Measurements from ENCODE around the gene LDB2. TPM values are rescaled to one million over a fixed set of nuclear protein-coding genes. Genes with fewer than 3 reads are reported as not detected.
A peak's percentile ranks its signal among the peaks of the same experiment; 100 is the strongest.

LDB2 gene
- total RNA-seq, 1 donor from 2014 or later = 4.9 TPM

DNA sequence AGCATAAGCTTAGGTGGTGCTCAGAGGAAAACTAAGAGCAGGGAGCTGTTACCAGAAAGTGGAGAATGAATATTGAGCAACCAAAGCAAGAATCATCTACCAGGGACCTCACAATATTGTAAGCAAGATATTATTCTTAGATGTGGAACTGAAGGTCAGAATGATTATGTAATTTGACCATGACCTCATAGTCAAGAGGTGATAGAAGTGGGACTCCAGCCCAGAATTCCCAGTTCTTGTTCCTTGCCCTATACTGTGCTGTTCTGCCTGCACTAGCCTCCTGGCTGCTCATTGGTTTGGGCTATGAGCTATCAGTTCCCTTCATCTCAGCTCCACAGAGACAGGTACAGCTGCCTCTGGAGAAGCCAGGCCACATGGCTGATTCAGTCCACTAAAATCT lies 229.4 kb downstream of the LDB2 start:
- Mint-ChIP-seq H3K4me3 (ENCODE audit: unreplicated experiment) (no peak overlapping the region), H3K27ac (ENCODE audit: unreplicated experiment) (no peak overlapping the region), H3K36me3 (ENCODE audit: low read depth, unreplicated experiment) (peaks cover 1% of the 10 kb centered on the region), H3K9me3 (ENCODE audit: unreplicated experiment) (no peaks in the 10 kb centered on the region), H3K27me3 (ENCODE audit: low read depth, unreplicated experiment) (peaks cover 4% of the 10 kb centered on the region), H3K4me1 (ENCODE audit: low read depth, unreplicated experiment) (peaks cover 6% of the 10 kb centered on the region)
- Histone ChIP-seq H3K9me3 (ENCODE audit: insufficient read depth, low read depth, low read length) (no peaks in the 10 kb centered on the region), H3K27ac (ENCODE audit: low read depth, low read length) (no peak overlapping the region), H3K4me1 (ENCODE audit: insufficient read depth, low read length) (peaks cover 15% of the 10 kb centered on the region), H2AFZ (ENCODE audit: low read depth, low read length) (no peak overlapping the region), H3K4me3 (ENCODE audit: insufficient read depth, low read depth, low read length) (no peak overlapping the region), H3K36me3 (ENCODE audit: insufficient read depth, low read length) (no peaks in the 10 kb centered on the region), H3K9ac (ENCODE audit: low read length) (no peak overlapping the region), H3K79me2 (ENCODE audit: insufficient read depth, low read length) (no peaks in the 10 kb centered on the region), H3K27me3 (ENCODE audit: insufficient read depth, low read length) (no peaks in the 10 kb centered on the region), H3K4me2 (ENCODE audit: low read length) (no peak overlapping the region), H4K20me1 (ENCODE audit: insufficient read depth, low read length) (no peaks in the 10 kb centered on the region)
- no peak for FAIRE-seq
- DNase-seq (ENCODE audit: low read depth) = no peak
- no peak for TF ChIP-seq EZH2 (IDR thresholded peaks at IDR 0.05; ENCODE audit: insufficient read depth, low read length)
- TF ChIP-seq, protein P1, sequence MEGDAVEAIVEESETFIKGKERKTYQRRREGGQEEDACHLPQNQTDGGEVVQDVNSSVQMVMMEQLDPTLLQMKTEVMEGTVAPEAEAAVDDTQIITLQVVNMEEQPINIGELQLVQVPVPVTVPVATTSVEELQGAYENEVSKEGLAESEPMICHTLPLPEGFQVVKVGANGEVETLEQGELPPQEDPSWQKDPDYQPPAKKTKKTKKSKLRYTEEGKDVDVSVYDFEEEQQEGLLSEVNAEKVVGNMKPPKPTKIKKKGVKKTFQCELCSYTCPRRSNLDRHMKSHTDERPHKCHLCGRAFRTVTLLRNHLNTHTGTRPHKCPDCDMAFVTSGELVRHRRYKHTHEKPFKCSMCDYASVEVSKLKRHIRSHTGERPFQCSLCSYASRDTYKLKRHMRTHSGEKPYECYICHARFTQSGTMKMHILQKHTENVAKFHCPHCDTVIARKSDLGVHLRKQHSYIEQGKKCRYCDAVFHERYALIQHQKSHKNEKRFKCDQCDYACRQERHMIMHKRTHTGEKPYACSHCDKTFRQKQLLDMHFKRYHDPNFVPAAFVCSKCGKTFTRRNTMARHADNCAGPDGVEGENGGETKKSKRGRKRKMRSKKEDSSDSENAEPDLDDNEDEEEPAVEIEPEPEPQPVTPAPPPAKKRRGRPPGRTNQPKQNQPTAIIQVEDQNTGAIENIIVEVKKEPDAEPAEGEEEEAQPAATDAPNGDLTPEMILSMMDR (IDR thresholded peaks at IDR 0.05; ENCODE audit: insufficient read depth, low read depth, low read length) = no peak

DNA sequence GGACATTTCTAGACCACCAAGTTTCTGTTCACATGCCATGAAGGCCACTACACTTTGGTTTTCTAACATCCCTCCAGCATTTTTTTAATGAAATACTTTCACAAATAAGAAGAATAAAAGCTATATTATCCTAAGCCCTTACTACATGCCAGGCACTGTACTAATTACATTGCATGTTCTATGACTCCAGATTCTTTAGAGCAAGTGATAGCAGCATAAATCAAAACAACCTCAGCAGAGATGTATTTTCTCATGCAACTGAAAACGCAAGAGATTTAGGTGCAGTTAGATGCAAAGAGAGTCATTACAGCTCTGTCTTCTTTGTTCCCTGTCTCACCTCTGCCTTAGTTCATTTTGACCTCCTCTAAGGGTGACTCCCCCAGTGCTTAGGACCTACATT lies 230.0 kb downstream of the LDB2 start:
- Histone ChIP-seq H3K4me3 (ENCODE audit: insufficient read depth, low read depth, low read length) (no peak overlapping the region), H3K36me3 (ENCODE audit: insufficient read depth, low read length) (no peaks in the 10 kb centered on the region), H3K4me1 (ENCODE audit: insufficient read depth, low read length) (peaks cover 15% of the 10 kb centered on the region), H3K9me3 (ENCODE audit: insufficient read depth, low read depth, low read length) (no peaks in the 10 kb centered on the region), H3K27me3 (ENCODE audit: insufficient read depth, low read length) (no peaks in the 10 kb centered on the region), H3K9ac (ENCODE audit: low read length) (no peak overlapping the region), H3K79me2 (ENCODE audit: insufficient read depth, low read length) (no peaks in the 10 kb centered on the region), H2AFZ (ENCODE audit: low read depth, low read length) (no peak overlapping the region), H4K20me1 (ENCODE audit: insufficient read depth, low read length) (no peaks in the 10 kb centered on the region), H3K27ac (ENCODE audit: low read depth, low read length) (no peak overlapping the region), H3K4me2 (ENCODE audit: low read length) (no peak overlapping the region)
- TF ChIP-seq, protein P1 (IDR thresholded peaks at IDR 0.05; ENCODE audit: insufficient read depth, low read depth, low read length) = no peak
- TF ChIP-seq EZH2 (IDR thresholded peaks at IDR 0.05; ENCODE audit: insufficient read depth, low read length) = no peak
- peaks cover 1% of the 10 kb centered on the region for H3K36me3 Mint-ChIP-seq (ENCODE audit: low read depth, unreplicated experiment)
- FAIRE-seq = no peak
- no peak overlapping the region for H3K4me3 Mint-ChIP-seq (ENCODE audit: unreplicated experiment)
- no peak overlapping the region for H3K27ac Mint-ChIP-seq (ENCODE audit: unreplicated experiment)
- no peak for DNase-seq (ENCODE audit: low read depth)
- no peaks in the 10 kb centered on the region for H3K9me3 Mint-ChIP-seq (ENCODE audit: unreplicated experiment)
- peaks cover 4% of the 10 kb centered on the region for H3K27me3 Mint-ChIP-seq (ENCODE audit: low read depth, unreplicated experiment)
- peaks cover 9% of the 10 kb centered on the region for H3K4me1 Mint-ChIP-seq (ENCODE audit: low read depth, unreplicated experiment)

- Histone ChIP-seq H4K20me1 (ENCODE audit: insufficient read depth, low read length) (no peaks in the 10 kb centered on the region), H3K4me1 (ENCODE audit: insufficient read depth, low read length) (peaks cover 15% of the 10 kb centered on the region), H3K79me2 (ENCODE audit: insufficient read depth, low read length) (no peaks in the 10 kb centered on the region), H3K27me3 (ENCODE audit: insufficient read depth, low read length) (no peaks in the 10 kb centered on the region), H3K36me3 (ENCODE audit: insufficient read depth, low read length) (no peaks in the 10 kb centered on the region), H3K27ac (ENCODE audit: low read depth, low read length) (no peak overlapping the region), H3K9me3 (ENCODE audit: insufficient read depth, low read depth, low read length) (no peaks in the 10 kb centered on the region), H3K4me2 (ENCODE audit: low read length) (peak overlapping the region; percentile 68), H2AFZ (ENCODE audit: low read depth, low read length) (no peak overlapping the region), H3K9ac (ENCODE audit: low read length) (no peak overlapping the region), H3K4me3 (ENCODE audit: insufficient read depth, low read depth, low read length) (peak overlapping the region; percentile 24)
- Mint-ChIP-seq H3K9me3 (ENCODE audit: unreplicated experiment) (no peaks in the 10 kb centered on the region), H3K27ac (ENCODE audit: unreplicated experiment) (no peak overlapping the region), H3K4me1 (ENCODE audit: low read depth, unreplicated experiment) (peaks cover 9% of the 10 kb centered on the region), H3K36me3 (ENCODE audit: low read depth, unreplicated experiment) (peaks cover 1% of the 10 kb centered on the region), H3K27me3 (ENCODE audit: low read depth, unreplicated experiment) (peaks cover 4% of the 10 kb centered on the region), H3K4me3 (ENCODE audit: unreplicated experiment) (no peak overlapping the region)
- TF ChIP-seq, protein P1 (IDR thresholded peaks at IDR 0.05; ENCODE audit: insufficient read depth, low read depth, low read length) = no peak
- TF ChIP-seq EZH2 (IDR thresholded peaks at IDR 0.05; ENCODE audit: insufficient read depth, low read length) = no peak
- peak; percentile 94 for DNase-seq (ENCODE audit: low read depth)
- peak; percentile 29 for FAIRE-seq
Observed at GRCh38 chr4:16667464-16667863, 231.0 kb downstream of the LDB2 start.

Data from astrocyte (in vitro differentiated cells and primary cell).